ENCODE results near the gene OTUD7B.
"Not testable (repeated sequence)": the region's sequence is repeated elsewhere in the genome, so short reads cannot be mapped to it uniquely, and the experiment has no call there.

OTUD7B gene

DNA sequence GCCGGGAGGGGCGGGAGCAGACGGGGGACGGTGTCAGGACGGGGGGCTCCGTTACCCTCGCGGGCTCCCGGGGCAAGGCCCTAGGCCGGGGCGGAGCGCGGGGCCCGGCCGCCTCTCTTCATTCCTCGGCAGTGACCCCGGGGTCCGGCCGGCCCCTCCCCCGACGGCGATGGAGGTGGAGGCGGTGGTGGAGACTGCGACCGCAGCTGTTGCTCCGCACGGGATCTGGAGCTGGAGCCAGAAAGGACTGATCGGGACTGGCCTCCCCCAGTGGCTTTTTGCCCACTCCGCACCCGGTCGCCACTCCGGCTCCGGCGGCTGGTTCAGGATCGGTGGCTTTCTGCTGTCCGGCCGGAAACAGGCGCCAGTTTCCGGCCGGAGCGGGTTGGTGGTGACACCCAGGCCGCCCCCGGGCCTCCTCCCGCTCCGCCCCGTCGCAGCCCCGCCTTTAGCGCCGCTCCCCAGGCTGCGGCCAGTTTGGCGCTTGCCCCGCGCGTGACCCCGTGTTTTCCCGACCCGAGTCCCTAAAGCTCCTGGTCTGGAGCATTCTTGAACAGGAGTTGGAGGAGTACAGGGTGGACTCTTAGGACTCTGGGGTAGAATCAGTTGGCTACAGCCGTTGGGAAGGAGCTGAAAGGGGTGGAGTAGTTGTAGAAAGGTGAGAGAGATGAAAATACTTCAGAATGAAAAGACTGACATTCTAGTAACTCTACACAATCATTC is at the start of gene OTUD7B:
Gene OTUD7B (minus strand): TSS at position 334 of the 723 bp plus-strand sequence. CDS start 33,216 bp downstream, outside the sequence.
- peak; percentile 84 for DNase-seq (ENCODE audit: low spot score)

DNA sequence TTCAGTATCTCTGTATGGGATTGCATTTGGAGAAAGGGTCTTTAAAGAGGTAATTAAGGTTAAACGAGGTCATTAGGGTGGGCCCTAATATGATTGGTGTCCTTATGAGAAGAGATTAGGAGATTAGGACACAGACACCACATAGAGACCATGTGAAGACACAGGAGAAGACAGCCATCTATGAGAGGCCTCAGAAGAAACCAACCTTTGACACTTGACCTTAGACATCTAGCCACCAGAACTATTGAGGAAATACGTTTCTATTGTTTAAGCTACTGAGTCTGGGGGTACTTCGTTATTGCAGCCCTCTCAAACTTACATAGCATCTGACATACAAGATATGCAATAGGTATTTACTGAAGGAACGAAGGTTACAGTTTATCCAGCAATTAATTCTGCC is 49.7 kb upstream of the OTUD7B start:
- DNase-seq (ENCODE audit: low spot score) = no peak

DNA sequence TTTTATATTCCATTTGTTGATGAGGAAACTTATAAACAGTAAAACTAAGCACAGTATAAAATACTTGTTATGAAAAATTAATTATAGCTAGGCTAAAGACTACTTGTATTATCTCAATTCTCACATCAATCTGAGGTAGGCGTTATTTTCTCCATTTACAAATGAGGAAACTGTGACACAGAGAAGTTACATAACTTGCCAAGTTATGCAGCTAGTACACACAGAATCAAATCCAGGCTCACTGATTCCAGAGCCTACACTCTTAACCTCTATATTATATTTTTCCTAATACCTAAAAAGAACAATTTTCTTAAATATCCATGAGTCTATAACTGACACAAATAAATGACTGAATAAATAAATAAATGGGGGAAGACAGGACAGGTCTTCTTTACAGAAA is 45.9 kb upstream of the OTUD7B start:
- DNase-seq (ENCODE audit: low spot score) = no peak

DNA sequence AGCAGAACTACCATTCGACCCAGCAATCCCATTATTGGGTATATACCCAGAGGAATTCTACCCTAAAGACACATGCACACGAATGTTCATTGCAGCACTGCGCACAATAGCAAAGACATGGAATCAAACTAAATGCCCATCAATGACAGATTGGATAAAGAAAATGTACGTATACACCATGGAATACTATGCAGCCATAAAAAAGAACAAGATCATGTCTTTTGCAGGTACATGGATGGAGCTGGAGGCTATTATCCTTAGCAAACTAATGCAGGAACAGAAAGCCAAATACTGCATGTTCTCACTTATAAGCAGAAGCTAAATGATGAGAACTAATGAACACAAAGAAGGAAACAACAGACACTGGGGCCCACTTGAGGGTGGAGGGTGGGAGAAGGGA is 45.0 kb upstream of the OTUD7B start:
- DNase-seq (ENCODE audit: low spot score) = not testable (repeated sequence)

DNA sequence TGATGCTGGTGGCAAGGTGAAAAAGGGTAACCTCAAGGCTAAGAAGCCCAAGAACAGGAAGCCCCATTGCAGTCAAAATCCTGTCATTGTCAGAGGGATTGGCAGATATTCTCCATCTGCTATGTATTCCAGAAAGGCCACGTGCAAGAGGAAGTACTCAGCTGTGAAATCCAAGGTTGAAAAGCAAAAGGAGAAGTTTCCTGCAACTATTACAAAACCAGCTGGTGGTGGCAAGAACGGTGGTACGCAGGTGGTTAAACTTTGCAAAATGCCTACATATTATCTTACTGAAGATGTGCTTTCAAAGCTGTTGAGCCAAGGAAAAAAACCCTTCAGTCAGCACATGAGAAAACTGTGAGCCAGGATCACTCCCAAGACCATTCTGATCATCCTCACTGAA is 43.4 kb upstream of the OTUD7B start:
- no peak for DNase-seq (ENCODE audit: low spot score)

DNA sequence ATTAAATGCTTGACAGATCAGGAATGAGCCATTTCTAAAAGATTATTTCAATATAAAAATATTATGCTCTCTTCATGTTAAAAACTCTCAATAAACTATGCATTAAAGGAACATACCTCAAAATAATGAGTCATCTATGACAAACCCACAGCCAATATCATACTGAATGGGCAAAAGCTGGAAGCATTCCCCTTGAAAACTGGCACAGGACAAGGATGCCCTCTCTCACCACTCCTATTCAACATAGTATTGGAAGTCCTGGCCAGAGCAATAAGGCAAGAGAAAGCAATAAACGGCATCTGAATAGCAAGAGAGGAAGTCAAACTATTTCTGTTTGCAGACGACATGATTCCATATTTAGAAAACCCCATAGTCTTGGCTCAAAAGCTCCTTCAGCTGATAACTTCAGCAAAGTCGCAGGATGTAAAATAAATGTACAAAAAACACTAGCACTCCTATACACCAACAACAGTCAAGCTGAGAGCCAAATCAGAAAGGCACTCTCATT is 41.4 kb upstream of the OTUD7B start:
- not testable (repeated sequence) for DNase-seq (ENCODE audit: low spot score)

DNA sequence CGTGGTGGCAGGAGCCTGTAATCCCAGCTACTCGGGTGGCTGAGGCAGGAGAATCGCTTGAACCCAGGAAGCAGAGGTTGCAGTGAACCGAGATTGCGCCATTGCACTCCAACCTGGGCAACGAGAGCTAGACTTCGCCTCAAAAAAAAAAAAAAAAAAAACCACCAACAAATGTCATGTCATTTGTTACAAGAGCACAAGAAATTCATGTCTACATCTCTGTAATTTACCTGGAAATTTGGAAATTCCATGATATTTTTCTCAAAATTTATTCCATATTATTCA is 40.5 kb upstream of the OTUD7B start:
- DNase-seq (ENCODE audit: low spot score) = no peak

DNA sequence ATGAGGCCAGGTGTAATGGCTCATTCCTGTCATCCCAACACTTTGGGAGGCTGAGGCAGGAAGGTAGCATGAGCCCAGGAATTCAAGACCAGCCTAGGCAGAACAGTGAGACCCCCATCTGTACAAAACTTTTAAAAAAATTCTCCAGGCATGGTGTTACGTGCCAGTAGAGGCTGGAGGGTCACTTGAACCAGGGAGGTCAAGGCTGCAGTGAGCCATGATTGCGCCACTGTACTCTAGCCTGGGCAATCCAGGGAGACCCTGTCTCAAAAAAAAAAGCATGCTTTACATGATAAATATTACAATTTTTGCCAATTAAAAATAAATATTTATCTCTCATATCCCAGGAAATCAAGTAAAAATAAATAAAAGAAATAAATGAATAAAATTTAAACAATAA is 39.4 kb upstream of the OTUD7B start:
- no peak for DNase-seq (ENCODE audit: low spot score)

DNA sequence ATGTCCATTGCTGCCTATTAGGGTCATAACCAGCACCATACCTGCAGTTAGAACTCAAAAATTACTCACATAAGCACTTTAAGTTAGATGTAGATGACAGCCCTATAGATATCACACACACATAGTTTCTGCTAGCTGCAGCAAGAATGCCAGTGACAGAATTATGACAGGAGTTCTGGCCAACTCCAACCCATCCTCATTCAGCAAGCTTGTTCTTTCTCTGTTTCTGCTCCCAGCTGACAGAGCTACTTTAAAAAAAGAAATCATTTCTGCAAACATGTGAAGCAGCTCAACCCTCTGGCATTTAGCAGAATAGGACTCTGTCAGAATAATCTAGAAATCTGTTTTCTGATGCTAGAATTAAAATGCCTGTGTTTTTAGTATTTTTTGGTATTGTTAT is 23.8 kb upstream of the OTUD7B start:
- no peak for DNase-seq (ENCODE audit: low spot score)

DNA sequence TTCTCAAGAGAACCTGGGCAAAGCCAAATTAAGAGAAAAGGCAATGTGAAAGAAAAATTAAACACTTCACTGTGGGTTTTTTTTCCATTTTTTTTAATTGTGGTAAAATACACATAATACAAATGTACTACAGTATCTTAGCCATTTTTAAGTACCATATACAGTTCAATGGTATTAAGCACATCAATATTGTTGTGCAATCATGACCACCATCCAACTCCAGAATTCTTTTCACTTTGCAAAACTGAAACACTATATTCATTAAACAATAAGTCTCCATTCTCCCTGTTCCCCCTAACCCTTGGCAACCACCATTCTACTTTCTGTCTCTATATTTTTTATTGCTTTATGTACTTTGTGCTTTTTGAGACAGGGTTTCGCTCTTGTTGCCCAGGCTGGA is 17.8 kb upstream of the OTUD7B start:
- DNase-seq (ENCODE audit: low spot score) = no peak

DNA sequence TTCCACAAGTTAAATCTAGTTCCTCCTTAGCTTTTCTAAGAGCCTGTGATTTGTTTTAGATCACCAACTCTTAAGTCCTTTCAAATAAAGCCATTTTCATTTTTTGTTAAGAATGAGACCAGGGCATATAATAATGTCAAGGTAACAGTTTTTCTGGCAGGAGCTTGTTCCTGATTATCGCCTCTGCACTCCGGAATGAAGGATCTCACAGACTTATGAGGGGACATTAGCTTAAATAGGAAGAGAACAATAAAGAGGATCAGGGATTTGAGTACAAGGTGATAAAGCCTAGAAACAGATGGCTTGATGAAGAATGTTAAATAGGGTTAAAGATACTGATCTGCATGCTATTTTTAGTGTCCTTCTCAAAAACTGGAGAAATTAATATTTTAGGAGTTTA is 13.6 kb upstream of the OTUD7B start:
- DNase-seq (ENCODE audit: low spot score) = no peak

DNA sequence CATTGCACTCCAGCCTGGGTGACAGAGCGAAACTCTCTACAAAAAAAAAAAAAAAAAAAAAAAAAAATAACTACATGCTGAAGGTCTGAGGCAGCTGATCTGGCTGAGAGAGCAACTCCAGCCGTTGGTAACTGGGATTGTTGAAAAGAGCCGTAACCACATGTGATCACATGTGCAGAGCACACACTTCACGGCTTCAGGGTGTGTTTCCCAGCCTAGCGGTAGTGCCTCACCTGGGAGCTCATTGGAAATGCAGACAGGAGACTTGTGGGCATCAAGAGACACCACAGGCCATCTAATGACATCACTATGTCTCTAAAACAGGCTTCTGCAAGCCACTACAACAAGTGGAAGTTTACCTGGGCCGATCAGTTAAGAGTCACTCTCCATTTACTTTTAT is 11.8 kb upstream of the OTUD7B start:
- no peak for DNase-seq (ENCODE audit: low spot score)

DNA sequence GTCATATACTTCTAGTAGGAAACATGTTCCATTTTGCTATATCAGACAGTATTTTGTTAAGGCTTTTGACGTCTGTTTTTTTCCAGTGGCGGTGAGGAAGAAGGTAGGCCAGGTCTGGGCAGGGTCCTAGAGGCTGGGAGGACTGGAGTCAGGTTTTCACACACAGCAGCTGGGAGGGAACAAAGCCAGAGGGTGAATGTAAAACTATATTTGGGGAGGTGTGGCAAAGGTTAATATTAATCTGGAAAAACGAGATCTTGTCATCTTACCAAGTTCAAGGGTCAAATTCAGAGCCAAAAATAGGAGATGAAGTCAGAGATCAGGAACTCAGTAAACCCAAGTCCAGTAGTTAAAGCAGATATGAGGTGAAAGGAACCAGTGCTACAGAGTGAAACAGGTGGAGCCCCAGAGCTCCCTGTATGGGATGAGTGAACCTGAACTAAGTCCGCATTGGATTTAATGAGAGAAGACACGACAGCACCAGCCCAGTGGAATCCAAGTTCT is 10.7 kb upstream of the OTUD7B start:
- no peak for DNase-seq (ENCODE audit: low spot score)

DNA sequence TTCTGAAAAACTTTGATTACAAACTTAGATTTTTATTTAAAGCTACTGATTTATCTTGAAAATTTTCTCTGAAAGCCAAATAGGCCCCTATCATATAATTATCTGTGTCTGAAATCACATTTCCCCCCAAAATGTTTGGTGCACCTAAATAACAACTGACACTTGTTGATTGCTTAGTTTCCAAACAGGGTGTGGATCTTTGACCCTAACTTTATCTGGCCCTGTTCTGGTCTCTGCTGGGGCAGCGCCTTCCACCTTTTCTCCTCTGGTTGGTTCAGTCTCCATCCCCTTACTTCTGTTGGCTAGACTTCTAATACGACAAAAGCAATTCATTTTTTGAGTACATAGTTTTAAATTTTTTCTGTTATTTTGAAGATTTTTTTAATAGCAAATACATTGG is 10.2 kb upstream of the OTUD7B start:
- no peak for DNase-seq (ENCODE audit: low spot score)

DNA sequence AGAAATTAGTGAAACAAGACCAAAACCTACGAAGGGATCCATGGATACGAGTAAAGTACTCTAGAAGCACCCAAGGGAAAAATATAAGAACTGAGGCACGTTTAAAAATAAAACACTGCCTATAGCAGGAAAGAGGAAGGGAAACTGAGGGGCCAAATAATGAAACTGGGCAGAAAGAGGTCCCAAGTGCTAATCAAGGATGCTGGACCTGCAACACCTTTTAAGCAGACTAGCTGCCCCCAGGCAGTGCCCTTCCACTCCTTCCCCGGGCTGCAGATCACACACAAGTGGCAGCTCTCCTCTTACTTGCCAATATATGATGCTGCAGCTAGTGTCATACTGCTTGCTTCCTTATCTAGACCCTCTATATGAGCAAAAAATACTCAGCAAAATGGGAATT is 7.6 kb upstream of the OTUD7B start:
- no peak for DNase-seq (ENCODE audit: low spot score)

DNA sequence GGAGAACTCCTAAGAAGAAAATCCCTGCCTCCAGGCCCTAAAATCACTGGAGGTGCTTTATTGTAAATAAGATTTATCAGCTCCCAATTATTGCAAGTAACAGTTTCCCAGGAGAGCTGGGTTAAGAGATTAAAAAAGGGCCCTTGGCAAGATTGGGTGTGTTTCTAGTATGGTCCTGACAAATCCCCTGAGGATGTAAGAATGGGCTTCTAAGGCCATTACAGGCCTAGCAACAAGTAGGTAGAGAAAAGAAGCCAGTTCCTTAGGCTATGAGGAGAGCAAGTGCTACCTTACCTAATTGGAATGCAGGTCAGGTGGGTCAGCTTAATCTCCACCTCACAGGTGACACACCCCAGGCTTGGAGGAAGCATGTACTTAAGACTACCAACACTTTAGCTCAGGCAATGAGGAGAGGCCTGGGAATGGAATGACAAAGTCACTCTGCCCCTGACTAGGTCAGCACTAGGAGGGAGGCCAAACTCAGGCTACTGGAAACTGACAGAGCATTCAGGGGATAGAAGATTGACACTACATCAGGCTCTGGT is 6.8 kb upstream of the OTUD7B start:
- DNase-seq (ENCODE audit: low spot score) = no peak

DNA sequence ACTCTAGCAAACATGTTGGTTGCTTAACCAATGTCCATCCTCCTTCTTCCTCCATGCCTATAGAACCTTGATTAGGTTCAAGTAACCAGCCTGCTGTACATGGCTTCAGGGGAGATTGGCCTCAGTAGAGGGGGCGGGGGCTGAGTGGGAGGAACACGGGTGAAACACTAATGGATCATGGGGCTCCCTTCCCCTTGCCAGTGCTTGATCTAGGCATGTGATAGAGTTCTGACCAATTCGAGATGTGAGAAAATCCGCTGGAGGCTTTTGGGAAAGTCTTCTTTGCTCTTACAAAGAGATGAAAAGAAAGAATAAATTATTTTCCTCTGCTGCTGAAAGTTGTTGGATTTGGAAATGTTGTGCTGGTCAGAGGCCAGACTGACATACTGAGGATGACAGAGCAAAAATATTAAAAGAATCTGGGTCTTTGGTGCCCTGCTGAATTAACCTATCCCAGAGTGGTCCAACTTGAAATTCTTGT is 5.2 kb upstream of the OTUD7B start:
- no peak for DNase-seq (ENCODE audit: low spot score)

DNA sequence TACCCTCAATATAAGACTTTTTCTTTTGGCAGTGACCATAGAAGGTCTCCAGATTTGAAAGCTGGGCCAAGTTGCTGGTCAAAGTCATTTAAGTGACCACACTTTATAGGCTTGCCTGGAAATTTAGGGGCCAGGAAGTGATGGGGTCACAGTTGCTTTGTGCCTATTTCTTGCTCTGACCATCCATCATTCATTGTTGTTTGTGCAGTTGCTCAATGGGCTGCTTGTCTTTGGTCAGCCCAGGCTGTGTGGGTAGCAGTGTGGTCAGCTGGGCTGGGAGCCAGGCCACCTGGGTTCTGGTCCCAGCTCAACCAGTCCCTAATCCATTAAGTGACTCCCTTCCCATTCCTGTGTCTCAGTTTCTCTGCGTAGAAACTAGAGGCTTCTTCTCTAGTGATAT is 2.1 kb upstream of the OTUD7B start:
- DNase-seq (ENCODE audit: low spot score) = no peak

DNA sequence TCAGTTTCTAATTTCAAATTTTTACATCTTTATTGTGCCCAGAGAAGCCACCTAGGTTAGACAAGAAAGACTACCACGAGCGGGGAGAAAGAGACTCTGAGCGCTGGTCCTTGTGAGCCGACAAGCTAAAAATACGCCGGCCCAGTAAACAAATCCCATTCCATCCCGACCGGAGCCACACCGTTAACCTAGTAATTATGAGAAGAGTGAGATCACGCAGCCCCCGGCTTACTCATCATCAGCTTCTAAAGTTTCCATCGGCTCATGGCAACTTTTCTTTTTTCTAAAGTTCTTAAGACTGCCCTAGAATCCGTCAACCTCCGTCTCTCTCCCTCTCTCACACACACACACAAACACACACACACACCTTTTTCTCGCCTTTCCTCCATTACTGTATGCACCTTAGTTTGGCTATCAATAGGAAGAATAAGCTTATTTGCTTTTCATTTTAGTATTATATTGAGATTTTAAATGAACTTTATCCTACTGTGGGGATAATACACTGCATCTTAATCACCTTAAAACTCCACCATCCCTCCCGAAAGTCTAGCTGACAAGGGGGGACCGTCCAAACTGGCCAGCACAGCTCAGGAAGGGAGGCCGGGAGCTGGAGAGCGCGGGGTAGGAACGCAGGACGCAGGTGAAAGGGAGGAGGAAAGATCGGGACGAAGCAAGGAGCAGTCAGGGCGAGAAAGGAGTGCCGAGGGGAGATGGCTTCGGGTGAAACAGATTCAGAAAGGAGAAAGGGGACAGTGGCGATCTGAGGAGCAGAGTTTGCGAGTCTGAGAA is 728 bp downstream of the OTUD7B start:
- DNase-seq (ENCODE audit: low spot score) = peak; percentile 68

DNA sequence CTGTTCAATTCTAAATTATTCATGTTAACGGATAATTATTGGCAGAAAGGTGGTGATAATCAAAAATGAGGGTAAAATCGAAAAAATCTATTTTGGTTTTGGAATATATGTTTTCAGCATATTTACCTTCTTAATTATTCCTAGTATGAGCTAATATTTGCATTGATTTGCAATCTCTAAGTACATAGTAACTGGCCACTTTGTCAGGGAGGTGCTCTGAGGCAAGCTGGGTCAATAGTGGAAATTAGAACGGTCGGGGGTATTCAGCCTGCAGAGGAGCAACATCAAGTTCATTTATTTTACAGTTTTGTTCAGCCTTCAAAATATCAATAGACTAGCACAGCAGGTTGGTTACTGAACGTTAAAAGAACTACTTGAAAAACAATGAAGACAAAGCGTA is 1.8 kb downstream of the OTUD7B start:
- no peak for DNase-seq (ENCODE audit: low spot score)

DNA sequence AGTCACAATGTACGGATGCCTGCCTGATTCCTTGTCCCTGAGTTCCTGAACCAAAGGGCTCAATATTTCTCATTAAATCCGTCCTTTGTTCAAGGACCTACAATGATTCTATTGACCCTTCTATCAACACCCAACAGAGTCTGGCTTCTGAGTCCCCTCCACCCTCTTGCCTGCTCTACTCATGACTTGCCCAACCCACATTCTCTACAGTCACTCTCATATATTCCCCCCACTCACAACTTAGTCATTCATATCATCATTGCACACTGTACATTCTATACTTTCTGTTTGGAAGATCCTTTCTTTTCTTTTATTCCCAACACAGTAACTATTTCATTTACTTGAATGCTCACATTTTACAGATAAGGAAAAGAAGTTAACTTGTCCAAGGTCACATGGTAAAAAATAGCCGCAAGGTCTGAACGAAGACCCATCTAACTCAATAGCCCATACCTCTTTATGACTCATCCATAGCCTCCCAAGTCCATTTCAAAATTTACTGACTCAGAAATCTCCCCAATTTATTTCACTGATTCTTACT is 3.6 kb downstream of the OTUD7B start:
- no peak for DNase-seq (ENCODE audit: low spot score)

DNA sequence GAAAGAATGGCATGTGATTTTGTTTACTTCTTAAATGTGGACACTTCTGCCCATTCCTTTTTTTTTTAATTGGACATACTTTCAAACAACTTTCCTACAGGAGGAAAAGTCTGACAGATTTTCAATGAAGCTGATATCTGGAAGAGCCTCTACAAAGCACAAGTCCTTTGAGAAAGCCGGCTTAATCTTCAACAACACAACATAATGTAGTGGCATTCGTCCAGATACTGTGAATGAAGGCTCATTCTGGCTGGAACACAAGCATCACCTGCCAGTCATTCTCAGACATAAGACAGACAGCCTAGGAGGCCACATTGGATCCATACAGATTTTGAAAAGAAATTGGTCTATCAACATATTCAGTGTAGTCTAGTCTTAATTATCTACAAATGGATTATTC is 4.9 kb downstream of the OTUD7B start:
- no peak for DNase-seq (ENCODE audit: low spot score)

DNA sequence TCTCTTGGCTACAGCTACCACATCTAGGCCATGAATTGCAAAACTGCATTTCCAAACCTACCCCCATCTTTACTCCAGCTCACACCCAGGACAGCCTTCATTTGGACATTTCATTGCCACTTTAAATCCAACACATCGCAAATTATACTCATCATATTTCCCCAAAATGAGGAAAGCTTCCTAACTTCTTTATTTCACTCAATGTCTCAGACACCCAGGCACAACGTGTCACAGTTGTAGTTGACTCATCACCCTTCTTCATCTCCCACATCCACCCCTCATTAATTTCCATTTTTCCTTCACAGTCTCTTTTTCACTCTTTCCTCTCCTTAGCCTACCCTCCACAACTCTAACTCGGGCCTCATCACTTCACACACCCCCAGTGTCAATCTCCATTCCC is 6.7 kb downstream of the OTUD7B start:
- DNase-seq (ENCODE audit: low spot score) = no peak

Data from cerebellar cortex (tissue), 1 donor.